Activated CD4-positive, alpha-beta T cell treated with anti-CD3 and anti-CD28 coated beads, Interleukin-2, amount 50 U/mL, for 24 hours (primary cell): ENCODE results near the gene GPI.
"Not testable (repeated sequence)": the region's sequence is repeated elsewhere in the genome, so short reads cannot be mapped to it uniquely, and the experiment has no call there.

Experiments
- DNase-seq, 2 donors: peaks; one replicate each; pipeline ENCODE4 v3.0.0-alpha.2; 2020; ENCODE audit warnings: low read depth in 1 of 2, low spot score in 1 of 2

Gene GPI

DNA sequence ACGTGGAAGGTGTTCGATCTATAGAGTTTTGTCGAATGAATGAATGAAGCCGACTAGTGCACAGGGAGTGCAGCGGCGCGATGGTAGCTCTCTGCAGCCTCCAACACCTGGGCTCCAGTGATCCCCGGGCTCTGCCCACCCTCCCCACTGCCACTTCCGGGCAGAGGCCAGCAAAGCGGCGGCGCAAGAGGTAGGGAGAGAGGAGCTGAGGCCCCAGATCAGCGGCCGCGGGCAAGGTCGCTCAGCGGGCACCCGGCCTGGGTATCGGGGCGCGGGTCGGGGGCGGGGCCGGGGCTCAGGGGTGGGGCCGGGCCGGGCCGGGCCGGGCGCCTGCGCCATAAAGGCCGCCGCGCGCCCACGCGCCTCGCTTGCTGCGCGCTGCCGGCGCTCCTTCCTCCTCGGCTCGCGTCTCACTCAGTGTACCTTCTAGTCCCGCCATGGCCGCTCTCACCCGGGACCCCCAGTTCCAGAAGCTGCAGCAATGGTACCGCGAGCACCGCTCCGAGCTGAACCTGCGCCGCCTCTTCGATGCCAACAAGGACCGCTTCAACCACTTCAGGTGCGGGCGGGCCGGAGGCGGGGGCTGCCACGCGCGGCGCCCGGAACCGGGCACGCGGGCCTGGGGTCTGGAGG lies at the start of gene GPI:
TSS of gene GPI (plus strand) at position 367 of the 633 bp plus-strand sequence. CDS start at position 438, 71 bp downstream.
- DNase-seq, result peak; percentile 56 to 58

- DNase-seq, result no peak
Measured at GRCh38 chr19:34316247-34316646, 48.7 kb upstream of the GPI start.

- no peak for DNase-seq
Measured at GRCh38 chr19:34316741-34317301, 48.2 kb upstream of the GPI start.

GRCh38 chr19:34317311-34317927 lies 47.6 kb upstream of the GPI start:
- DNase-seq, result no peak

DNA sequence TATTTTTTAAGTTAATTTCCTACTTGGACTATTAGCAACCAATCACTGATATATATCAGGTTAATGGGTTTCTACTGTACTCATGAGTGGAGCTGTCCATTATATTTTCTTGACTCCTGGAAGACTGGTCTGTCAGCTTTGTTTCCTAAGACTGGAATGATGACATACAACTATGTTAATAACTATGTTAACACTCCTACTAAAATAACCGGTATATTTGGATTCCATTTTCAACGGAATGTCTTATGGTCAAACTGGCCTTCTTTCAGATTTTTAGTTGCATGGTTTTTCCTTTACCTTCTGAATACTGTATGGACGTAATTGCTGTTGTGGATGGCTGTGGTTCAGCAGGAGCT lies 45.8 kb upstream of the GPI start:
- no peak for DNase-seq

DNA sequence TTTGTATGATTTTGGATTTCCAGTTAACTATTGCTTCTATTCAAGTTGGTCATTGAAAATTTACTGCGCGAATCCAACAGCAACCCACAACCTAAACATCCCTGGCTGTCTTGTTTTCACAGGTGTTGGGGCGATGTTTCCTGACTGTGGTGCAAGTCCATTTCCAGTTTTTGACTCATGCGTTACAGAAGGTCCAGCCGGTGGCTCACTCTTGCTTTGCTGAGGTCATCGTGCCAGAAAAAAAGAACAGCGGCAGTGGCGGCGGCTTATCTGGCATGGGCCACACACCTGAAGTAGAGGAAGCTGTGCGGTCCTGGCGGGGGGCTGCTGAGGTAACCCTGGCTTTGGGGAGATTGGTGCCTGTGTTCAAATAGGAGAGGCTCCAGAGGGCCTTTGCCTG lies 45.2 kb upstream of the GPI start:
- DNase-seq, result no peak

DNA sequence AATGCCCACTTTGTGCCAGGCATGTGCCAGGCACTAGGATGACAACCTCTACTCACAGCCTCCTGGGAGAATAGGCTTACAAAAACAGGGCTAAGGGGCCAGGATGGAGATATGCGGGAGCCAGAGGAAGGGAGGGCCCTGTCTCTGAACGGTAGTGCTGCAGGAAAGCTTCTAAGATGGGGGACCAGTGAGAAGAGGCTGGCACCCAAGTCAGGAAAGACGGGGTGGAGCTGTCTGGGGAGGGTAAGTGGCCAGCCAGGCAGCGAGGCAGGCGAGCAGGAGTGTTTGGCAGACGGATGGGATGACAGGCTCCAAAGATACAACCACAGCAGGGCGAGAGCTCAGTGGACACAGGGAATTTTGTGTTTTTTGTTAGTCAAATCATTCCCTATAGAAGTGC lies 44.7 kb upstream of the GPI start:
- DNase-seq, result no peak

DNA sequence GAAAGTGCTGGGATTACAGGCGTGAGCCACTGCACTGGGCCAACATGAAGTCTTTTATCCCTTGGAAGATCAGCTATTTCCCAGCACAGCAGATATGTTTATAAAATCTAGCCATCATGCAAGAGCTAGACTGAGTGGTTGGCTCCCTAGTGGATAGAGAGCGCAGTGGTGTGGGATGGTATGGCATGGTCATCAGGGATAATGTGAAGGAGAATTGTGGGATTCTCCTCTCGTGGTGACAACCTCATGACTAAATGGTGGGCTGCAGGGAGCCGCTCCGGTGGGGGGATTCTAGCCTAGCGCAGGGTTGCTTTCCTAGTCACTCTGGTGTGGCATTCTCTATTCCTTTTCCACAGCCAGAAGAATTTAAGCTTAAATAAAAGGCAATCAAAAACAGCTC lies 43.3 kb upstream of the GPI start:
- no peak for DNase-seq

DNA sequence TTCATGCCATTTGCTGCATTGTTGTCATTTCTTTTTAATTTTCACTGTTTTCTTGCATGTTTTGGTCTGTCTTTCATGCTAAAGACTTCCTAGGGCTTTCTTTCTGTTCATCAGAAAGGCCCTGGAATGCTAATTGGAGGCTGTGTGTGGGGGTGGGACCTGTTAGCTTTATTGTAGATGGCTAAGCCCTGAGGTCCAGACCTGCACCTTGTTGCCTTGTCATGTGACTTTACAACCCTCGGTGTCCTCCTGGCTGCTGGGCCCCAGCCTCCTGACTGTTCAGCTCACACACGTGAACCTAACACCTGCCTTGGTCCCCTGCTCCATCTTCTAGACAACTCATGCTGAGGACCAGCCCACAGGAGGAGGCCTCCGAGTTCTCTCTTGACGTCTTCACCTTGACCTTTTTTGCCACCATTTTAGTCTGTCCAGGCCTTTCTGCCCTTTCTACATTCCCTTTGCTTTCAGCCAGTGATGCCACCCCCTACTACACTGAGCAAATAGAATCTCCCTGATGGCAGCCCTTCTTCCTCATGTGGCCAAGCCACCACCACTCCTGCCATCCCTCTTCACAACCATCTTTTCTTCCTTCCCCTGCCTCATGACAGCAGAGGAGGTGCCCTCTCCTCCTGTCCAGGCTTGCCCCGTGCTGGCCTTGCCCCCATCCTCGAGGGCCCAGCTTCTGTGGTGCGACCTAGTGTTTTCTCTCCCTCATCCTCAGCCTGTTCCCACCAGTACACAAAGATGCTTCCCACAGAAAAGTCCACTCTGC lies 41.4 kb upstream of the GPI start:
- DNase-seq, result no peak

- no peak for DNase-seq
Measured at GRCh38 chr19:34324320-34324719, 40.7 kb upstream of the GPI start.

DNA sequence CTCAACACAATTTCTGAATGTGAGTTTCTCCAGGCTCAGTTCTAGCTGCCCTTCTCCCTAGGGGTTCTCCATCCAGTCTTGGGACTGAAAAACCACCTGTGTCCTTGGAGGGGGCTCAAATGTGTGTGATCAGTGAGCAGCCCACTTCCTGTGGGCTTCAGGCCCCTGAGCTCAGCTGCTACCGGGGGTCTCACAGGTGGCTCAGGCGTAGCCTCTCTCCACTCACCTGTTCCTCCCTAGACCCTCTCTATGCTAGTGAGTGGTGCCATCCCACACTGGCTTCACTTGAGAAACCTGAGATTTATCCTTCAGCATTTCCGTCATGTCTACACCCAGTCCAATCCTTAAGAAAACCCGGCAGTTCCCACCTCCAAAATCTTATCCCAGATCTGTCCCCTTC lies 39.8 kb upstream of the GPI start:
- DNase-seq, result no peak

- DNase-seq, result no peak
Measured at GRCh38 chr19:34325981-34326787, 38.8 kb upstream of the GPI start.

- DNase-seq, result no peak
Measured at GRCh38 chr19:34327851-34328250, 37.1 kb upstream of the GPI start.

DNA sequence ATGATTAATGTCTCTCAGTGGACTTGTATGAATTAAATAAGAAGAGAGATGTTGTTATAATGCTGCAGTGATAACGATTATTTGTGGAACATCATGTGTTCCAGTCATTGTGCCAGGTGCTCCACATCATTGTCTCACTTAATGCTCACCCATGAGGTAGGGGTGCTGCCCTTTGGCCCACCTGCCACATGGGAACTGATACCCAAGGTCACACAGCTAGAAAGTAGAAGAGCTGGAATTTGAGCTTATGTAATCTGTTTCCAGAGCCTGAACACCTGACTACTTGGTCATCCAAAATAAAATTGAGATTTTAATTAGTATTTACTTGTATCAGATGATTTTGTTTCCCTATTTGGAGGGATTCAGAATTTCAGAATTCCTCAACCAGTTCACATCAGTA lies 36.0 kb upstream of the GPI start:
- no peak for DNase-seq

DNA sequence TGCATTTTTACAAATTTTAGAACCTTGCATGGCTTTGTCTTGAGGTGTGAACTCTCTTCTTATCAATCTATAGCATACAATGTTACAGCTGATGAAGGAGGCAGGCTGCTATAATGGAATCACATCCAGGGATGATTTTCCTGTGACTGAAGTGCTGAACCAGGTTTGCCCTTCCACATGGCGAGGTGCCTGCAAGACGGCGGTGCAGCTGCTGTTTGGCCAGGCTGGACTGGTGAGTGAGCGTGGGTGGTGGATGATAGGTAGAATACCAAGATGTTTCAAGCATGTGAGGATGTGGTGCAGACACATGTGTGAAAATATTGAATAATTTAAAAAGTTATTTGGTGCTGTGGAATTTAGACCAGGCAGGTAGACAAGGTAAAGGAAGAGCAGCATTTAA lies 34.9 kb upstream of the GPI start:
- no peak for DNase-seq

GRCh38 chr19:34330596-34330995 lies 34.4 kb upstream of the GPI start:
- not testable (repeated sequence) for DNase-seq

DNA sequence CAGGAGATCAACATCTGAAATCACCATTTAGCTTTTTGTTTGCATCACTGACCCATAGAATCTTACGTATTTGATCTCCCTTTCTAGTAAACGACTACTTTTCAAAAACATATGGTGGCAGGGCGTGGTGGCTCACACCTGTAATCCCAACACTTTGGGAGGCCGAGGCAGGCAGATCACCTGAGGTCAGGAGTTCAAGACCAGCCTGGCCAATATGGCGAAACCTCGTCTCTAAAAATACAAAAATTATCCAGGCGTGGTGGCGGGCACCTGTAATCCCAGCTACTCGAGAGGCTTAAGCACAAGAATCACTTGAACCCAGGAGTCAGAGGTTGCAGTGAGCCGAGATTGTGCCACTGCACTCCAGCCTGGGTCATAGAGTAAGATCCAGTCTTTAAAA lies 33.4 kb upstream of the GPI start:
- DNase-seq, result not testable (repeated sequence)

GRCh38 chr19:34332027-34332760 lies 32.8 kb upstream of the GPI start:
- DNase-seq, result no peak

DNA sequence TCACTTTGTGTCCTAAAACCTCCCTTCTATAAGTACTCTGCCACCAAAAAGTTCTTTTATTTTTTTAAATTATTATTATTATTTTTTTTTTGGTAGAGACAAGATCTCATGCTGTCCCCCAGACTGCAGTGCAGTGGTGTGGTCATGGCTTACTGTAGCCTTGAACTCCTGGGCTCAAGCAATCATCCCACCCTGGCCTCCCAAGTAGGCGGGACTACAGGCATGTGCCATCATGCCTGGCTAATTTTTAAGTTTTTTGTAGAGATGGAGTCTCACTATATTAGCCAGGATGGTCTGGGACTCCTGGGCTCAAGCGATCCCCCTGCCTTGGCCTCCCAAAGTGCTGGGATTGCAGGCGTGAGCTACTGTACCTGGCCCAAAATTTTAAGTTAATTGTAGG lies 29.1 kb upstream of the GPI start:
- no peak for DNase-seq

DNA sequence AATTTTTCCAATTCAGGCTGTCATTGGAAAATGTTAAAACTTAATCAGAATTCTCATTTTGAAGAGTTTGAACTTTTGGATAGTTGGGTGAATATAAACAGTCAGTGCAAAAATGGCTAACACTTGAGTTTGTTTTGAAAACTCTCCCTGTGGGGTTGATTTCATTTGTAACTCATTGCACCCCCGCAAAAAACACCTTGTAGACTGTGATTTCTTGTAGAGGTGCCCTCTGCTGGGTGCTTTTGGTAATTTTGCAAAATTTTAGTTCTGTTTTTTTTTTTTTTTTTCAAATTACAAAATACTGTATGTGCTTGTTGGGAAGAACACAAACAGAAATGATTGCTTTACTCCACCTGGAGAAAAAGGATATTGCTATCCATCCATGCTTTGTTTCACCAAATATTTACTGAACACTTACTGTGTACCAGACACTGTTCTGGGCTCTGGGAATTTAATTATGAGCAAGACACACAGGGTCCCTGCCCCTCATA lies 28.2 kb upstream of the GPI start:
- DNase-seq, result peak in 1 of 2 donors; percentile 50

GRCh38 chr19:34337739-34338138 lies 27.3 kb upstream of the GPI start:
- DNase-seq, result no peak
